ENCODE data around the gene TOM1.
"Not testable (repeated sequence)": the region's sequence is repeated elsewhere in the genome, so short reads cannot be mapped to it uniquely, and the experiment has no call there.

TOM1 gene

DNA sequence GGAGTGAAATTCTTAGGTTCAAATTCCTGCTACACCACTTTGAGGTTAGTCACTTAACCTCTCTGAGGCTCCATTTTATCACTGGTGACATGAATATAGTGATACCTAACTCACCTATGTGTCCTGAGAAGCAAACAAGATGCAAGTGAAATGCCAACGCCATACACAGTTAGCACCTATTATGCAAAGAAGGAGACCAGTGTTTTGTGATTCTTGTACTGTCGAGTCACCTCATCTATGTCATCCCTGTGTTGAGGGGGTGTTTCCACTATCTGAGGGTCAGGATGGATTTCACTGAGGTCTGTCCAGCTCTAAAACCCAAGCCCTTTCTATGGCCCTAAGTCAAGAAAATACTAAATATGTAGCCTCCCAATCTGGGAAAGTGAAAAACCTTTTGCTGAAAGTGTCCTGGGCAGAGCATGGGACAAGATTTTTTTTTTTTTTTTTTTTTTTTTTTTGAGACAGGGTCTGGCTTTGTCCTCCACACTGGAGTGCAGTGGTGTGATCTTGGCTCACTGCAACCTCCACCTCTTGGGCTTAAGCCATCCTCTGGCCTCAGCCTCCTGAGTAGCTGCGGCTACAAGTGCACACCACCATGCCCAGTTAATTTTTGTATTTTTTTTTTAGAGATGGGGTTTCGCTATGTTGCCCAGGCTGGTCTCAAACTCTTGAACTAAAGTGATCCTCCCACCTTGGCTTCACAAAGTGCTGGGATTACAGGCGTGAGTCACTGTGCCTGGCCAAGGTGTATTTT, 95.3 kb downstream of the TOM1 start:
- DNase-seq (ENCODE audit: low spot score) = no peak

DNA sequence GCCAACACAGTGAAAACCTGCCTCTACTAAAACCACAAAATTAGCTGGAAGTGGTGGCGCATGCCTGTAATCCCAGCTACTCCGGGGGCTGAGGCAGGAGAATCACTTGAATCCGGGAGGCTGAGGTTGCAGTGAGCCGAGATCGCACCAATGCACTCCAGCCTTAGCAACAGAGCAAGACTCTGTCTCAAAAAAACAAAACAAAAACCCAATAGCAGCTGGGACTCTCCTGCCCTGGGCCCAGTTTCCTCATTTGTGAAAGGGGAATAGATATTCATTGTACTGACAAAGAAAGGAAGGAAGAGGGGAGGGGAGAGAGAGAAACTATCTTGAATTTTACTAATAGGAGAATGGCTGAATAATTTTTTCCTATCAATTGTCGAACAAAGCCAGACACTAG, 96.9 kb downstream of the TOM1 start:
- not testable (repeated sequence) for DNase-seq (ENCODE audit: low spot score)

GRCh38 chr22:35397095-35397904, 97.6 kb downstream of the TOM1 start:
- no peak for DNase-seq (ENCODE audit: low spot score)
